ENCODE data around the gene PLEKHG5. TPM values are rescaled to one million over a fixed set of nuclear protein-coding genes. Genes with fewer than 3 reads are reported as not detected.
A peak's percentile ranks its signal among the peaks of the same experiment; 100 is the strongest.

The PLEKHG5 gene
- total RNA-seq, 4 donors from 2014 or later: 17.9 to 42.7 (median 37.1) TPM

GRCh38 chr1:6471086-6471969 is 20.1 kb downstream of the PLEKHG5 start:
- TF ChIP-seq CTCF (IDR thresholded peaks at IDR 0.05) (no peak), POLR2AphosphoS5 (IDR thresholded peaks at IDR 0.05) (peak; percentile 65 to 68 (median 68)), EP300 (IDR thresholded peaks at IDR 0.05; ENCODE audit: low read depth) (no peak), POLR2A (IDR thresholded peaks at IDR 0.05) (peak; percentile 53)
- peak; percentile 90 for DNase-seq
- intact Hi-C loops (cut with DNase I; ENCODE audit: low total_unique reads): no loop called here
- Histone ChIP-seq H3K4me3 (peak overlapping the region in 3 of 4 donors; percentile 18 to 30 (median 23)), H3K27ac (peak overlapping the region; percentile 89 to 93 (median 92)), H3K4me1 (peaks cover 6 to 37% (median 24%) of the 10 kb centered on the region in 4 donors), H3K27me3 (peaks cover under 1% of the 10 kb centered on the region), H3K36me3 (no peaks in the 10 kb centered on the region), H3K9me3 (no peaks in the 10 kb centered on the region)
- 25 to 68% methylated on average over 5 to 63 of the region's 67 CpGs for WGBS, 2 donors (ENCODE audit: low coverage in 1 of 2)
- in situ Hi-C loops (cut with MboI; ENCODE audit: low pct_ligation_motif_present in 1 of 4, low pct_unique_long_range_greater_than_20kb in 1 of 4, low sequenced_read_pairs in 3 of 4): no loop called here

GRCh38 chr1:6470132-6471085 is 21.1 kb downstream of the PLEKHG5 start:
- WGBS, 2 donors (ENCODE audit: low coverage in 1 of 2): 87 to 93% methylated on average over 3 to 66 of the region's 67 CpGs
- Histone ChIP-seq H3K36me3 (no peaks in the 10 kb centered on the region), H3K27me3 (peaks cover 9% of the 10 kb centered on the region), H3K27ac (peak overlapping the region; percentile 89 to 93 (median 92)), H3K4me3 (no peak overlapping the region), H3K4me1 (peaks cover 1 to 27% (median 14%) of the 10 kb centered on the region in 4 donors), H3K9me3 (no peaks in the 10 kb centered on the region)
- in situ Hi-C loops (cut with MboI; ENCODE audit: low pct_ligation_motif_present in 1 of 4, low pct_unique_long_range_greater_than_20kb in 1 of 4, low sequenced_read_pairs in 3 of 4) (no loop called here), intact Hi-C loops (cut with DNase I; ENCODE audit: low total_unique reads) (no loop called here)
- TF ChIP-seq CTCF (IDR thresholded peaks at IDR 0.05): no peak
- no peak for TF ChIP-seq EP300 (IDR thresholded peaks at IDR 0.05; ENCODE audit: low read depth)
- TF ChIP-seq POLR2AphosphoS5 (IDR thresholded peaks at IDR 0.05): no peak
- no peak for TF ChIP-seq POLR2A (IDR thresholded peaks at IDR 0.05)
- no peak for DNase-seq

GRCh38 chr1:6468729-6469461 is 22.6 kb downstream of the PLEKHG5 start:
- in situ Hi-C loops (cut with MboI; ENCODE audit: low pct_ligation_motif_present in 1 of 4, low pct_unique_long_range_greater_than_20kb in 1 of 4, low sequenced_read_pairs in 3 of 4): no loop called here

More at GRCh38 chr1:6468729-6469461, 22.6 kb downstream of the PLEKHG5 start:
- no peak for TF ChIP-seq POLR2A (IDR thresholded peaks at IDR 0.05)
- TF ChIP-seq EP300 (IDR thresholded peaks at IDR 0.05; ENCODE audit: low read depth): no peak
- no peak for TF ChIP-seq POLR2AphosphoS5 (IDR thresholded peaks at IDR 0.05)
- no peak for TF ChIP-seq CTCF (IDR thresholded peaks at IDR 0.05)
- Histone ChIP-seq H3K27ac (no peak overlapping the region), H3K36me3 (no peaks in the 10 kb centered on the region), H3K4me1 (peaks cover 0 to 23% (median 10%) of the 10 kb centered on the region in 4 donors), H3K4me3 (no peak overlapping the region), H3K9me3 (no peaks in the 10 kb centered on the region), H3K27me3 (peaks cover 11% of the 10 kb centered on the region)
- 97 to 100% methylated on average over 2 to 11 of the region's 13 CpGs for WGBS, 2 donors (ENCODE audit: low coverage in 1 of 2)
- no peak for DNase-seq
- intact Hi-C loops (cut with DNase I; ENCODE audit: low total_unique reads): no loop called here

Data from transverse colon (tissue), 4 donors.